LNCAP (cell line): ENCODE measurements around the gene CRLF3.

ENCODE experiments used
- TF ChIP-seq, protein P1 (sequence below): fragments of 450-650 bp; IDR thresholded peaks from 2 replicates; pipeline ENCODE4 v1.5.1; 2017; ENCODE audit warnings: mild to moderate bottlenecking

The CRLF3 gene

GRCh38 chr17:30823421-30823820, 1.1 kb downstream of the CRLF3 start:
- TF ChIP-seq, protein P1, sequence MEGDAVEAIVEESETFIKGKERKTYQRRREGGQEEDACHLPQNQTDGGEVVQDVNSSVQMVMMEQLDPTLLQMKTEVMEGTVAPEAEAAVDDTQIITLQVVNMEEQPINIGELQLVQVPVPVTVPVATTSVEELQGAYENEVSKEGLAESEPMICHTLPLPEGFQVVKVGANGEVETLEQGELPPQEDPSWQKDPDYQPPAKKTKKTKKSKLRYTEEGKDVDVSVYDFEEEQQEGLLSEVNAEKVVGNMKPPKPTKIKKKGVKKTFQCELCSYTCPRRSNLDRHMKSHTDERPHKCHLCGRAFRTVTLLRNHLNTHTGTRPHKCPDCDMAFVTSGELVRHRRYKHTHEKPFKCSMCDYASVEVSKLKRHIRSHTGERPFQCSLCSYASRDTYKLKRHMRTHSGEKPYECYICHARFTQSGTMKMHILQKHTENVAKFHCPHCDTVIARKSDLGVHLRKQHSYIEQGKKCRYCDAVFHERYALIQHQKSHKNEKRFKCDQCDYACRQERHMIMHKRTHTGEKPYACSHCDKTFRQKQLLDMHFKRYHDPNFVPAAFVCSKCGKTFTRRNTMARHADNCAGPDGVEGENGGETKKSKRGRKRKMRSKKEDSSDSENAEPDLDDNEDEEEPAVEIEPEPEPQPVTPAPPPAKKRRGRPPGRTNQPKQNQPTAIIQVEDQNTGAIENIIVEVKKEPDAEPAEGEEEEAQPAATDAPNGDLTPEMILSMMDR: no peak

GRCh38 chr17:30821871-30822723, 2.4 kb downstream of the CRLF3 start:
- TF ChIP-seq, protein P1: peak; percentile 39; the same call in 1 of the 2 replicates

DNA sequence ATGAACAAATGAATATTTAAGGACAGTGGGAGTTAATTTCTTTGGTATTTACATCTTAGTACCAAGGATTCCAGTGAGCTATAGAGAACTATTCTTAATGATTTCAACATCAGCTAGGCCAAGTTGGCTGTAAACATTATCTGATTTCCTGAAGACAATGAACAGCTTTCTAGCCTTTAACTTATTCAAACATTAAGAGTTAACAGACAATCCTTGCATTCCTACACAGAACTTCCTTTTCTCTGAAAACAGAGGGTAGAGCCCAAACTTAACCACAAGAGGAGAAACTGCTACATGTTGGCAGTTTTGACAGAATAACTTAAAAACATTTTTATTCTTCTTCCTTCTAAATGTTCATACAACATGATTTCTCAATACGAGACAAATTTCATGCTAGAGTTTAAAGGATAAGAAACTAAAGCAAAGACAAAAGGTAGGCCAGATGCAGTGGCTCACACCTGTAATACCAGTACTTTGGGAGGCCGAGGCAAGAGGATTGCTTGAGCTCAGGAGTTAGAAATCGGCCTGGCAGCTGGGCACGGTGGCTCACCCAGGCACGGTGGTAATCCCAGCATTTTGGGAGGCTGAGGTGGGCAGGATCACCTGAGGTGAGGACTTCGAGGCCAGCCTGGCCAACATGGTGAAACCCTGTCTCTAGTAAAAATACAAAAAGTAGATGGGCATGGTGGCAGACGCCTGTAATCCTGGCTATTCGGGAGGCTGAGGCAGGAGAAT, 4.4 kb downstream of the CRLF3 start:
- TF ChIP-seq, protein P1: no peak

GRCh38 chr17:30816165-30816564, 8.3 kb downstream of the CRLF3 start:
- TF ChIP-seq, protein P1: no peak

- TF ChIP-seq, protein P1: no peak
These were observed 12.0 kb downstream of the CRLF3 start for GRCh38 chr17:30812218-30813177.

- TF ChIP-seq, protein P1: no peak
These were observed 14.6 kb downstream of the CRLF3 start for GRCh38 chr17:30809867-30810266.

GRCh38 chr17:30808785-30809286, 15.7 kb downstream of the CRLF3 start:
- TF ChIP-seq, protein P1: no peak
